GM19397 (cell line): Measurements from ENCODE around the gene PDZK1.
"Not testable (repeated sequence)": the region's sequence is repeated elsewhere in the genome, so short reads cannot be mapped to it uniquely, and the experiment has no call there.

Experiments used
- ATAC-seq: cut with Tn5 transposase; IDR thresholded peaks from one replicate; pipeline ENCODE4 v1.9.1; 2021; ENCODE audit warnings: mild to moderate bottlenecking, moderate library complexity; ENCODE audit not compliant: unreplicated experiment

Gene PDZK1

DNA sequence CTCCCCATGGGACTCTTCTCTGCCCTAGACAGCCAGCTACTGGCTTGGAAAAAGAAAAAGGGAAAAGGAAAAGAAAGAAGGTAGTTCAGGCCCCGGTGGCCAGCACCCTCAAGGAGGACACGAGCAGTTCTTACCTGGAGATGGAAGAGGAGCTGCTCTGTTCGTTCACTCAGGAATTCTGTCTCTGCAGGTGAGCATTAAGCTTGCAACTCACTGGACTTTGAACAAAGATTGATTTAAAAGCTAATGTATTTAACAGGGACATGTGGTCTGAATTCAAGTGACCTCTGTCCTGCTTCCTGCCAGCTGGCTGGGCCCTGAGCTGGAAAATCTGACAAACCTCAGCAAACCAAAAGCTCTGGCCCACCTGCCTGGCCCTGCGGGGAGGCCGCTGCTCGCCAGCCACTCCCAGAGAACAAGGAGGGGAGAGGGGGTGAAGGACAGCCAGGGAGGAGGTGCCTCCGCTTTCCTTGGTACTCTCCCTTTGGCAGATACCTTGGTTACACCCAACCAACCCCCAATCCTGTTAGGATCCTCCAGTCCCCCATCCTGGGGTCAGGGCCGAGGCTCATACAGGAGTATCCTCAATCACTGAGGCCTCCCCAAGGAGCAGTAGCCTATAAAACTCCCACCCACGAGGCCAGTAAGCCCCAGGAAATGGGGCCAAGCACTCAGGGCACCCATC lies at the start of gene PDZK1:
TSS of gene PDZK1 (minus strand) at position 186 of the 685 bp plus-strand sequence. CDS start 19,347 bp downstream, outside the sequence.
- no peak for ATAC-seq

DNA sequence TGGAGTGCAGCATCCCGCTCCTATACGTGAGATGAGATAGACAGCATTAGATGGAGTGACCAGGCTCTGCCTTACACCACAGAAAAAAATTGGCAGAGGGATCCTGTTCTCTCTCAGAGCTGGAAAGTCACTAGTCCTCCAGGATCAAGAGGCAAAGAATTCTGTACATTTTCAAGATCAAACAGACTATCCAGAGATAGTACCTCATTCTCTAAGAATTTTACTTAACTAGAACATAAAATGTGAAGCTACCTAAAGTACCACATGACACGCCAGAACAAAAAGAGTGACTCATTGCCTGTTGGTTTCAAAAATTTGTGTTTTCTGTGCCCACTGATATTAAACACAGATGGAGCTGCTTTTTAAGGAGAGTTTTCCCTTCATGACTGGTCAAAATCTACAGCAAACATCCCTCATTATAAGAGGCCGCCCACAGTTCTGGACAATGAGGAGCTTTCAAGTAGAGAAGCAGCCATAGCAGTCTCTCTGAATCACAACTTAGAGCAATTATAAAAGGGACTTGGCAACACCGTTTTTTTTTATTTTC lies 44.4 kb upstream of the PDZK1 start:
- ATAC-seq: no peak

DNA sequence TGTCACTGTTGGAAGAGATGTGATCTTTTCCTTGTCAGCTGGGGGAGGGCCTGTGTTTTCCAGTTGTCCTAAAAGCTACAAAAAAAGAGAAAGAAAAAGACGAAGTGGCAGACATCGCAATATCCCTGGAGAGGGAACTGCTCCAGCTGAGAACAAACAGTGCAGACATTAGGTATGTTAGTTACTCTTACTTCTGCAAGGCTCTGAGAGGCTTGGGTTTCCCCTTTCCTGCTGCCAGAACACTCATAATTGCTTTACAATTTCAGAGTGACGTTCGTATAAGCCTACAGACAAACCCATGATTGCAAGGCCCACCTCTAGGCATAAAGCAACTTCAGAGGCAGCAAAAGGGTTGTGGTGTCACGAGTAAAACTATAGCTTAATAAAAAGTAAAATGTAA lies 43.3 kb upstream of the PDZK1 start:
- no peak for ATAC-seq

DNA sequence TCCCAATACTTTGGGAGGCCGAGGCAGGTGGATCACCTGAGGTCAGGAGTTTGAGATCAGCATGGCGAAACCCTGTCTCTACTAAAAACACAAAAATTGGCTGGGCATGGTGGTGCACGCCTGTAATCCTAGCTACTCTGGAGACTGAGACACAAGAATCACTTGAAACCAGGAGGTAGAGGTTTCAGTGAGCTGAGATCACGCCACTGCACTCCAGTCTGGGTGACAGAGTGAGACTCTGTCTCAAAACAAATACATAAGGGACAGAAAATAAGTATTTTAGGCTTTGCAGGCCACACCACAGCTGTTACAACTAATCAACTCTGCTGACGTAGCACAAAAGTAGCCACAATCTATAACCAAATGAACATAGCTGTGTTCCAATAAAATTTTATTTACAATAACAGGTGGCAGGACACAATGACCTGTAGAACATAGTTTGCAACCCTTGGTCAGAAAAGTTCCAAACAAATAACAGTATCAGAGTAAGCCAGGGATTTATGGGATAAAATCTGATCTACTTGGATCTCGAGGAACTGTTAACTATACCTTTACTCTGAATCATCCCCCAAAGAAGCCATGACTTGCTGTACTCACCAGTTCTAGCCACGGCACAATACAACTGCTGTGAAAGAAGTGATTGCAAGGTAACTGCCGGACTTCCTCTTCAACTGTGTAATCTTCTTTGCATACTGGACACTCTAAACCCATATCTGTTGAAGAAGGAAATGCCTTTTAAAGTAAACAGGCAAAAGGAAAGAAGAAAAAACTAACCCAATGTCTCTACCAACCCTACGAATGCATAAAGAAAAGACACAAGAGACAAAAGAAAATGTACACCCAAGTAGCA lies 40.5 kb upstream of the PDZK1 start:
- no peak for ATAC-seq

DNA sequence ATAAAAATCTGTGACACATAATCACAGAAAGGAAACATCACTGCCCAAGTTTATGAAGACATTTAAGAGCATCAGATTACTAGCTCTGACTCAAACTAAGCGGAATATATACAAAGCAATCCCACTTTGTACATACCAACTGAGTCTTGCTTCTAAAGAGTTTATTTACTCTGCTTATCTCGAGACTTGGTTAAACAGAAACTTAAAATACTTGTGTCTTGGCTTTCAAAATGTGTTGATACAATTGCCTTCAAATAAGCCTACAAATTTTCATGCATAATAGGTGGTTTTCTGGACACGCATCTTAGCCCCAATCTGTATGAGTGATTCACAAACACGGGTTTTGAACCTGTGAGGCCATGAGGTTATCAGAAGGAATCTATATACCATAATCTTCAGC lies 33.1 kb upstream of the PDZK1 start:
- no peak for ATAC-seq

DNA sequence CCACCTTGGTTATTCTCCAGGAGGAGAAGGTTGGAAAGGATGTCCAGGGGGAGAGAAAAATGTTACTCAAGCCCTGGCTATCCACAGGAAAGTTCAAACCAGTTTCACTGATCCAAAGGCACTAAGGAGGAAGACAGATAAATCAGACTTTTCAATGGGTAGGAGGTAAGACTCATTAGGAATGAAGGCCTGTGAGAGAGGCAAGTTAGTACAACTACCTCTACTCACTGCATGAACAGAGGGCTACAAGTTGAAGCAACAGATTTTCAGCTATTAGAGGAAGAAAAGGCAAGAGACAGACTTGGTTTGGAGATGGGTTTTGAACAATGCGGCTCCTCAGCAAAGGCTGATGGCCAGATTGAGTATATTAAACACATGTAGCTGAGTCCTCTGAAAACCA lies 29.0 kb upstream of the PDZK1 start:
- no peak for ATAC-seq

DNA sequence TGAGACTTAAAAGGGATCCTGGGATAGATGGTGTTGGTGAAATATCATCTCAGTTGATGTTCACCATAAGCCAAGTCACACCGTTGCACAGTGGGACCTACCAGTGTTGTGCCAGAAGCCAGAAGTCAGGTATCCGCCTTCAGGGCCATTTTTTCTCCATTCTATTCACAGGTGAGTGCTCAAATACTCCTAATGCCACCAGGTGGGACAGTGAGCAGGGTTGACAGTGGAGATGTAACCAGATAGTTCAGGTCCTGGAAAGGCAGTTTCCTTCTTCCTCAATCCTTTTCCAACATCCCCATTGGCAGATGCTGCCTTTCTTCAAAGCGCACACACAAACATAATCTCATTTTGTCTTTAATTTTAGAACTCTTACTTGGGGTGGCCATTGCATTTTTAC lies 23.7 kb upstream of the PDZK1 start:
- no peak for ATAC-seq

DNA sequence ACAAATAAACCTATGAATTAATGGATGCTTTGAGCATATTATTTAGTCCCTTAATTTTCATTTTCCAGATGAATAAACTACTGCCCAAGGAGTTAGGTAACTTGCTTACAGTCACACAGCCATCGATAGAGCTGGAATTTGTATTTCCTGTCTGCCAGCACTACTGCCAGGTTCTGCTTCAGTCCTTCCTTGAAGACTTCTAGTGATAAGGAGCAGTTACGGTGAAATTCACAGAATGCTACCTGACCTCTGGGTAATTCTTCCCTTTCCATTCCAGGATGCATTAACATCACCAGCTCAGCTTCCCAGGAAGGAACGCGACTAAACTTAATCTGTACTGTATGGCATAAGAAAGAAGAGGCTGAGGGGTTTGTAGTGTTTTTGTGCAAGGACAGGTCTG lies 23.3 kb upstream of the PDZK1 start:
- ATAC-seq: no peak

DNA sequence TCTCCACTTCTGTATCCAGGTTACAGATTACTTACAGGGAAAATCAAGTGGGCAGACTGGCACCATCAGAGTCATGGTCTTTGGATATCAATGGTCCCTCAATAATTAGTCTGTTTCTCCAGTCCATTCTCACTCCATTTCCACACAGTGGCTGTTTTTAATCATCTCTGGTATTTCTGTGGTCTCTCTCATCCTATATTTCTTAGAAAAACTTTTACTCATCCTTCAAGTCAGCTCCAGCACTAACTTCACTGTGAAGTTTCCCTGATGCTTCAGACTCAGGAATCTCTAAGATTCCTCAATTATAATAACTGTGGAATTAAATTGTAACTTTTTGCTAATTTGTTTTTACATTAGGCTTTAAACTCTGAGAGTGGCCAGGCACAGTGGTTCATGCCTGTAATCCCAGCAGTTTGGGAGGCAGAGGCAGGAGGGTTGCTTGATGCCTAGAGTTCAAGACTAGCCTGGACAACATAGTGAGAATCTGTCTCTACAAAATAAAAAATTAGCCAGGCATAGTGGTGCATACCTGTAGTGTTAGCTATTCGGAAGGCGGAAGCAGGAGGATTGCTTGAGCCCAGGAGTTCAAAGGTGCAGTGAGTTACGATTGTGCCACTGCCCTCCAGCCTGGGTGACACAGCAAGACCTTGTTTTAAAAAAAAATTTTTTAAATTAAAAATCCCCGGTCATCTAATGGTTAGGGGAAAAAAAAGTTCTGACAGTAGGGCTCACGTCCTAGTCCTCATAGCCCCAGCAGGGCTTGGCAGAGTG lies 22.7 kb upstream of the PDZK1 start:
- no peak for ATAC-seq

DNA sequence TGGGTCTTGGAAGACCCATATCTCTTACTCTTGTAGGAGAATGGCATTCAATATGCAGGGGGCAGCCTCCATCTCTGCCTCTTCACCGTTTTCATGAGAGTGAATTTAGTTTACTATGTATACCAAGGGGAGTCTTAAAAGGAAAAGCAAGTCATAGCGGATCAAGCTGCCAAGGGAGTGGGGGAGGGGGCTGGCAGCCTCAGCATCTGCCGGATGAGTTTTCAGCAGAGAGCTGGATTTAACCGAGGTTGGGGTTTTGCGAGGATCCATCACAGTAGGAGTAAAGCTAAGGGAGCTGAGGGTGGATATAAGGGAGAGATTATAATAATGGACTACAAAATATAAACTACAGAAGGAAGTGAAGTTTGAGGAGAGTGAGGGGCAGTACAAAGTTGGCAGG lies 22.0 kb upstream of the PDZK1 start:
- ATAC-seq: no peak

DNA sequence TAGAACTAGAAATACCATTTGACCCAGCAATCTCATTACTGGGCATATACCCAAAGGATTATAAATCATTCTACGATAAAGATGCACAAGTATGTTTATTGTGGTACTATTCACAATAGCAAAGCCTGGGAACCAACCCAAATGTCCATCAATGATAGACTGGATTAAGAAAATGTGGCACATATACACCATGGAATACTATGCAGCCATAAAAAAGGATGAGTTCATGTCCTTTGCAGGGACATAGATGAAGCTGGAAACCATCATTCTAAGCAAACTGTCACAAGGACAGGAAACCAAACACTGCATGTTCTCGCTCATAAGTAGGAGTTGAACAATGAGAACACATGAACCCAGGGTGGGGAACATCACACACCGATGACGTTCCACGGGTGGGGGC lies 19.0 kb upstream of the PDZK1 start:
- ATAC-seq: not testable (repeated sequence)

DNA sequence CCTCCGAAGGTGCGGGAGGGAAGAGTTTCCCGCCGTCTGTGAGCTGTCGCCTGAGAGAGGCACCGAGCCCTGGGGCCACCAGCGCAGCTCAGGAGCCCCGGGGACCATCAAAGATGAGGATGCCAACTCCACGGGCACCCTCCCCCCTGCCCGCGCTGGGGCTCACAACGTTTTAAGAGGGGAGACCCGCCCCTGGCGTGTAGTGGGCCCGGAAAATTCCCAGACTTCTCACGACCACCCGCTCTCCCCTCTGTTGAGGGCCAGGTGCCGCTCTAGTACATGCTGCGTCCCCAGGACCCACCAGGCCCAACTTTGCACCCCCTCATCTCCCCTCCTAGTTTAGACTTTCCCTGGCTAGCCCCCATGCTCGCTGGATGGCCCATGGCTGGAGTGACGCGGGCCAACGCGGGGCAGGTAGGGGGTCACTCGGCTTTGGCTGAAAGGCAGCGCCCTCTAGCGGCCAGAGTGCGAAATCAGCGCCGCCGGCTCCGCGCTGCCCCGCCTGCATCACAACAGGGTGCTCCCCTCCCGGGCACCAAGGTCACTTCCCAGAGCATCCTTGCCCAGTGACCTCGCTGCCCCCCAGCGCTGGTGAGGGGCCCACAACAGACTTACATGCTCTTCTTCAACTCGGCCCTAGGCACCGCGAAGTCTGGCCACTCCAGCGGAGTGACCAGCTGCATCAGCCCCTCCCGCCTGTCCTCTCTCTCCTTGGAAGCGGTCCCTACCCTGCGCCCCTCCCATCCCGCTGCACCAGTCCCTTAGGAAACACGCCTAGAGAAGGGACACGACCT lies 13.9 kb upstream of the PDZK1 start:
- no peak for ATAC-seq

DNA sequence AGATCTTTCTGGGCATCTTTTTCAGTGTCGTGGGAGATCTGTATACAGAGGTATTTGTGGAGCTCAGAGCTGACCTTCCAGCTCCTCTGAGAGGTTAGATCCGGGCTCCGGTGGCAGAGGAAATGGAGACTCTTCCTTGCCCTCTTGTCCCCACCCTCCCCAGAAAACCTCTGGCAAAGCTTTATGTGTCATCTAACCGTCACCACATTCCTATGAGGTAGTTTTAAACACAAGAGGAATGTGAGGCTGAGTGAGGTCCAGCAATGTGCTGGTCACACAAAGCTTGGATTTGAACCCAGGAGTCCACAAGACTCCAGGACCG lies 13.3 kb upstream of the PDZK1 start:
- no peak for ATAC-seq

DNA sequence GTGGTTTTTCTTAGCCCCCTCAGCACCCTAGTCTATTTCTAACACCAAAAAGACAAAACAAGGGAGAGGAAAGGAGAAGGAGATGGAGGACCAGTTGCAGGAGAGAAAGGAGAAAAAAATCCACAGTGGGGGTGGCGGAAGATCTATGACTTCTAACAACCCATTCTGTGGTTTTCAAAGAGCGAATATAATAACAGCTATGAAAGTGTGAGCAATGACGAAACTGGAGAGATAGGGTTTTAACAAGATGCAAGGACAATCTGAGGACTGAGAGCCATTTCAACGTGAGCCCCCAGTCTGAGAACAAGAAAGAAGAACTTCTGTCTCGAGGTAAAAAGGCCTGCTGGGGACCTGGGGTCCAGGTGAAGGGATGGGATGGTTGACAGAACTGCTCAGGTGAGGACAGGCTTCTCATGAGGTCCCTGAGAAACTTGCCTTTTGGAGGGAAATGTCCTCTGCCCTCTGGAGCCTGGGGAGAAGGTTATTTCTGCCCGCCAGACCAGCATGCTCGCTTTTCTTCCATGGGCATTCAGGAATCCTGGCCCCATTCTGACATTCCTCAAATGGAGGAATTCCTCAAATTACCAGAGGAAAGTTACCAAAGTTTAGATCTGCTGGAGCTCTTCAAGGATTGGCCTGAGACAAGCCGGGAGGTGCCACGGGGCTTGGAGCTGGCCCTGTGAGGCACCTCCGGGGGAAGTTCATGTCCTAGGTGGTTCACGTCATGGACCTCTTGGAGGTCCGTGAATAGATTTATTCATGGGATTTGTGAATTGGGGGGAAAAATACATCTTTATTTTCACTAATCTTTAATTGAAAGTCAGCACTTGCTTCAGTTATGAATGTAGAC lies 12.3 kb upstream of the PDZK1 start, which contains the start of gene CD160:
TSS of gene CD160 (plus strand) at position 270 of the 850 bp plus-strand sequence. CDS start 8,829 bp downstream, outside the sequence.
- ATAC-seq: no peak

DNA sequence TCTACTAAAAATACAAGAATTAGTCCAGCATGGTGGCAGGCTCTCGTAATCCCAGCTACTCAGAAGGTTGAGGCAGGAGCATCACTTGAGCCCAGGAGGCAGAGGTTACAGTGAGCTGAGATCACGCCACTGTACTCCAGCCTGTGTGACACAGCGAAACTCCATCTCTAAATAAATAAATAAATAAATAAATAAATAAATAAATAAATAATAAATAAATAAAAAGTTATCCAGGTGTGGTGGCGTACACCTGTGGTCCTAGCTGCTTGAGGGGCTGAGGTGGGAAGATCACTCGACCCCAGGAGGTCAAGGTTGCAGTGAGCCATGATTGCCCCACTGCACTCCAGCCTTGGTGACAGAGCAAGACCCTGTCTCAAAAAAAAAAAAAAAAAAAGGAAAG lies 11.3 kb upstream of the PDZK1 start:
- not testable (repeated sequence) for ATAC-seq

DNA sequence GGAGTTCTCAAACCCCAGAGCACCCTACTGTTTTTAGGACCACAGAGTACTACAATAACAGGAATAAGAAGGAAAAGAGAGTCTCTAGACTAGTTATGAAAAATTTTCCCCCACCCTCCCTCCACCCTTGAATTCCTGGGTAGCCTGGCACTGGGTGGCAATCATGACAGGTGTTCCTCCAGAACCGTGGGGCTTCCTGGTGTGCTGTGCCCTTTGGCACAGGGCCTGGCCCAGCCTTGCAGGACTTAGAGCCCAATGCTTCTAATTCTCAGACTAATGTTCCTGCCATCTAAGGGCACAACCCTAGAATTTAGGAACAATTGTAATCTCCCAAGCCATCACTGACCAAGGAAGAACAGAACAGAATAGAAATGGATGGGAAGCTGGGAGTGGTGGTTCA lies 10.7 kb upstream of the PDZK1 start:
- no peak for ATAC-seq

DNA sequence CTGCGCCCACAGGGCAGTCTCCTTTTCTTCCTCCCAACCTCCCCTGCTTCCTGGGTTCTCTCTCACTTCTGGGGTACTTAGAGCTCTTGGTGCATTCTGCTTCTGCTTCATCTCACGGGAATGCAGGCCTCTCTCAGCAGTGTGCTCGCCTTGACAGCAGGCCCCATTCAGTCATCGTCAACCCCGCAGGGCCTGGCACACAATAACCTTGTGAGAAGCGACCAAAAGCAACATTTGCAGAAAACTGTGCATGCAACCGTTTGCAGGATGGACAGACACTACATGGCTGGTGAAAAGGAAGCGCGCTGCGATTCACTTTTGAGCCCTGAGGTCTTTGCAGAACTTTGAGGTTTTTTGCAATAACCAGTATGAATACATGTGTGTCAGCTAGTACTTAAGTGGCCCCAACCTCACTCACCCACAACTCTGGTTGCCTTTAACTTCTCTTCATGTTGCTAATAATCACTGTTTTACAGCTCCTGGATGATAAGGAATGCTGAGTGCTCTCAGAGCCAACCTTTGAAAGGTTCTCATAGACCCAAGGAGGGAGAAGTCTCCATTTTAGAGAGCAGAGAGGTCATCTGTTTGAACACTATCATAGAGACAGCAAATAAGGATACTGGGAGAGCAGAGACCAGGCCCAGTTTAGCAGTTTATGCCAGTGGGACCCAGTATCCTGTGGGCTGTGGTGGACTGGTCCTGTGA lies 9.6 kb upstream of the PDZK1 start:
- no peak for ATAC-seq

DNA sequence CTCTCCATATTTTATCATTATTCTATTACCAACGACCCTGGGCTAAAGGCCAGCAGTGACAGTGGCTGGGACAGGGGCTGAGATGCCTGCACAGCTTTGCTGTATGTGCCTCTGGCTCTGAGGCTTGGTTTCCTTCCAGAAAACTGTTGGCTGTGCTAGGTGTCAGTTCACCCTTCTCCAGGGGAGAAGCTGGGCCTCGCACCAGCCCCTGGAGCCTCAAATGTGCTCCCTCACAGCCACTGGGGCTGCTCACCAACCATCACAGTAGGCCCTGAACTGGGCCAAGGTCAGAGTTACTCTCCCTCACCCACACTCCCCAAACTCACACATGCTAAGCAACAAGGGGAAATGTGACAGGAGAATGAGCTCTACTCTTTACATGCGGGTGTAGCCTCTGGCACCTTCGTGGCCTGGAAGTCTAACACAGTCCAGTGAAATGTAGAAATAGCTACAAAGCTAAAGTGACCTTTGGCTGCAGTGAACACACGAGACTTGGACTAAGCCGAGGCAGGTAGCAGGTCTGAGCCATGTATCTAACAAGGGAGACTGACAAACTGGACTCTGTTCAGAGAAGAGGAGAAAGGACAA lies 7.5 kb upstream of the PDZK1 start:
- no peak for ATAC-seq

DNA sequence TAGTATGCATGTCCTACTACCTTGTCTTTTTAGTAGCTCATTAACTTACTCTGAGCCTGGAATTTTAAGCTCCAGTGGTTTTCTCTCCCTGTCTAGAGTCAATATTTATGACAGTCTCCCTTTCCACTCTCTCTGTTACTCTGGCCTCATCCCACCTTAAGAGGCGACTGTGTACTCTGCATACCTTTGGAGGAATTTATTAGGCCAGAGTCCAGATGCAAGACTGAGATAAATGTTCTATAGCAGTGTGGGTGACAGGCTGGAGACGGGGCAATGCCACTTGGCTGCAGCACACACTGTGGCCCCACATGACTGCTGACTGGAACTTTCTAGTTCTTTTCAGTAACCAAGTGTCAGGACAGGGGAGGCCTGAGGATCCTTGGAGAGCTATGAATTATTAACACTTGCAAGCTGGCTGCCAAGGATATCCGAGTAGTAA lies 4.1 kb upstream of the PDZK1 start:
- no peak for ATAC-seq
